AG04450 (cell line): ENCODE results near the gene SH3GL2. TPM values are rescaled to one million over a fixed set of nuclear protein-coding genes. Genes with fewer than 3 reads are reported as not detected.

Experiments
- CTCF ChIA-PET: fragments of 300-600, 350-600 bp; formaldehyde crosslinking; extraction: SDS; loops from one replicate; lab custom pipeline; 2022; ENCODE audit warnings: antibody characterized with exemption, inconsistent platforms; lab: Charles Lee
- POLR2A ChIA-PET: fragments of 350-600 bp; formaldehyde crosslinking; extraction: SDS; loops from one replicate; lab custom pipeline; 2021; ENCODE audit warnings: antibody characterized with exemption, inconsistent platforms; lab: Yijun Ruan, JAX
- DNase-seq: peaks from one replicate; pipeline ENCODE4 v3.0.0-alpha.2; 2011; ENCODE audit warnings: low read depth, low spot score
- H3K27ac ChIP-seq: one replicate; pipeline ENCODE4 v1.5.1; 2012; ENCODE audit warnings: low read depth, low read length, control low read depth
- H3K27me3 ChIP-seq: one replicate; pipeline ENCODE4 v1.6.0; 2012; ENCODE audit warnings: low read length; ENCODE audit not compliant: control insufficient read depth, insufficient read depth
- H3K4me3 ChIP-seq: 2 replicates; pipeline ENCODE4 v1.5.1; 2011; ENCODE audit warnings: mild to moderate bottlenecking, low read depth, low read length, control low read depth
- H3K9me3 ChIP-seq: 2 replicates; pipeline ENCODE4 v1.5.1; 2012; ENCODE audit warnings: low read length; ENCODE audit not compliant: control insufficient read depth, insufficient read depth
- CTCF ChIP-seq: IDR thresholded peaks from 2 replicates; pipeline ENCODE4 v1.5.1; 2011; ENCODE audit warnings: low read depth, low read length, control low read depth, inconsistent platforms
- polyA plus RNA-seq: library from polyadenylated mRNA; depleted of rRNA; stranded (reverse); fragments of >200 nt; gene quantifications from 2 replicates; pipeline ENCODE4 v1.2.3, GENCODE V29; 2011

Gene SH3GL2
- polyA plus RNA-seq, 1 experiment: 0.04 TPM

- no peak for TF ChIP-seq CTCF
- ChIA-PET CTCF (no interaction called here), POLR2A (no interaction called here)
- no peak for DNase-seq
- Histone ChIP-seq H3K4me3 (no peak overlapping the region), H3K27ac (no peak overlapping the region), H3K9me3 (no peaks in the 10 kb centered on the region), H3K27me3 (no peaks in the 10 kb centered on the region)
Observed at GRCh38 chr9:17739736-17740135, 160.9 kb downstream of the SH3GL2 start.

- Histone ChIP-seq H3K27ac (no peak overlapping the region), H3K4me3 (no peak overlapping the region), H3K9me3 (no peaks in the 10 kb centered on the region), H3K27me3 (no peaks in the 10 kb centered on the region)
- DNase-seq: no peak
- POLR2A ChIA-PET: no interaction called here
- TF ChIP-seq CTCF: no peak
- CTCF ChIA-PET: no interaction called here
Observed at GRCh38 chr9:17742067-17742466, 163.2 kb downstream of the SH3GL2 start.

- TF ChIP-seq CTCF: no peak
Observed at GRCh38 chr9:17744786-17745185, 165.9 kb downstream of the SH3GL2 start.

GRCh38 chr9:17750269-17750668, 171.4 kb downstream of the SH3GL2 start:
- CTCF ChIA-PET: no interaction called here
- no peak for TF ChIP-seq CTCF
- no peak overlapping the region for H3K27ac ChIP-seq
- no peaks in the 10 kb centered on the region for H3K9me3 ChIP-seq
- H3K4me3 ChIP-seq: no peak overlapping the region
- H3K27me3 ChIP-seq: no peaks in the 10 kb centered on the region
- DNase-seq: no peak
- POLR2A ChIA-PET: no interaction called here

More at GRCh38 chr9:17744786-17745185, 165.9 kb downstream of the SH3GL2 start:
- ChIA-PET CTCF (interaction anchor here (0.6 to 1.2 kb wide), 2 partner anchors 66 to 1596 kb away, joined by 3 to 5 read pairs; no protein-coding TSS in a partner anchor), POLR2A (no interaction called here)
- DNase-seq: no peak
- Histone ChIP-seq H3K9me3 (no peaks in the 10 kb centered on the region), H3K27me3 (no peaks in the 10 kb centered on the region), H3K27ac (no peak overlapping the region), H3K4me3 (no peak overlapping the region)

- no peak for TF ChIP-seq CTCF
- no peak for DNase-seq
- Histone ChIP-seq H3K27me3 (no peaks in the 10 kb centered on the region), H3K9me3 (no peaks in the 10 kb centered on the region), H3K27ac (no peak overlapping the region), H3K4me3 (no peak overlapping the region)
- POLR2A ChIA-PET: no interaction called here
- CTCF ChIA-PET: no interaction called here
Observed at GRCh38 chr9:17751486-17751885, 172.6 kb downstream of the SH3GL2 start.
